HUDEP-2 (cell line): Measurements from ENCODE around the gene TGFBR3.
"Not testable (repeated sequence)": the region's sequence is repeated elsewhere in the genome, so short reads cannot be mapped to it uniquely, and the experiment has no call there.

Source experiments
- DNase-seq, 76 experiments: peaks; one replicate each; lab custom pipeline; 2025; ENCODE audit not compliant: unreplicated experiment in 76 of 76; lab: John Stamatoyannopoulos, UW

Gene TGFBR3

GRCh38 chr1:91851130-91852010, 34.6 kb downstream of the TGFBR3 start:
- DNase-seq = no peak

GRCh38 chr1:91850708-91851107, 35.2 kb downstream of the TGFBR3 start:
- DNase-seq = no peak

- DNase-seq = no peak
Measured at GRCh38 chr1:91847851-91848250, 38.1 kb downstream of the TGFBR3 start.

GRCh38 chr1:91846639-91847013, 39.3 kb downstream of the TGFBR3 start:
- DNase-seq = no peak

GRCh38 chr1:91846007-91846638, 39.8 kb downstream of the TGFBR3 start:
- DNase-seq = peak in 8 of 76 experiments; percentile 1 to 9 (median 3)

GRCh38 chr1:91844862-91845528, 41.0 kb downstream of the TGFBR3 start:
- DNase-seq = no peak

GRCh38 chr1:91843843-91844242, 42.1 kb downstream of the TGFBR3 start:
- DNase-seq = no peak

GRCh38 chr1:91842563-91842962, 43.4 kb downstream of the TGFBR3 start:
- no peak for DNase-seq

GRCh38 chr1:91842056-91842455, 43.9 kb downstream of the TGFBR3 start:
- no peak for DNase-seq

- not testable (repeated sequence) for DNase-seq
Measured at GRCh38 chr1:91840276-91840675, 45.7 kb downstream of the TGFBR3 start.

GRCh38 chr1:91836331-91837040, 49.5 kb downstream of the TGFBR3 start:
- DNase-seq = no peak

- DNase-seq = no peak
Measured at GRCh38 chr1:91835087-91835521, 50.8 kb downstream of the TGFBR3 start.

- DNase-seq = not testable (repeated sequence)
Measured at GRCh38 chr1:91834549-91834948, 51.4 kb downstream of the TGFBR3 start.

- DNase-seq = no peak
Measured at GRCh38 chr1:91833946-91834345, 52.0 kb downstream of the TGFBR3 start.

- no peak for DNase-seq
Measured at GRCh38 chr1:91831132-91831930, 54.6 kb downstream of the TGFBR3 start.

- DNase-seq = no peak
Measured at GRCh38 chr1:91830242-91831131, 55.5 kb downstream of the TGFBR3 start.

- DNase-seq = no peak
Measured at GRCh38 chr1:91829293-91830153, 56.4 kb downstream of the TGFBR3 start.
